ENCODE measurements around the gene COL9A1.

Gene COL9A1

GRCh38 chr6:70274338-70274737 is 28.5 kb downstream of the COL9A1 start:
- Histone ChIP-seq H3K9me3 (replicated peaks; ENCODE audit: insufficient read depth, low read length) (no peaks in the 10 kb centered on the region), H4K20me1 (ENCODE audit: insufficient read depth, low read length) (no peaks in the 10 kb centered on the region), H3F3A (ENCODE audit: insufficient read depth, low read length) (no peaks in the 10 kb centered on the region), H3K4me3 (ENCODE audit: low read length) (no peak overlapping the region), H3K4me1 (ENCODE audit: low read length) (no peaks in the 10 kb centered on the region), H3K79me2 (ENCODE audit: low read length) (no peaks in the 10 kb centered on the region), H2AFZ (ENCODE audit: low read length) (no peak overlapping the region), H3K4me2 (ENCODE audit: low read depth, low read length) (no peak overlapping the region), H3K27ac (ENCODE audit: low read length) (no peak overlapping the region), H3K9me2 (replicated peaks; ENCODE audit: insufficient read depth, low read length) (no peaks in the 10 kb centered on the region), H3K9ac (ENCODE audit: low read length) (no peak overlapping the region), H3K36me3 (replicated peaks; ENCODE audit: insufficient read depth, low read length) (no peaks in the 10 kb centered on the region), H3K27me3 (replicated peaks; ENCODE audit: insufficient read depth, low read length) (no peaks in the 10 kb centered on the region)
- DNase-seq = no peak
- TF ChIP-seq, protein P1, sequence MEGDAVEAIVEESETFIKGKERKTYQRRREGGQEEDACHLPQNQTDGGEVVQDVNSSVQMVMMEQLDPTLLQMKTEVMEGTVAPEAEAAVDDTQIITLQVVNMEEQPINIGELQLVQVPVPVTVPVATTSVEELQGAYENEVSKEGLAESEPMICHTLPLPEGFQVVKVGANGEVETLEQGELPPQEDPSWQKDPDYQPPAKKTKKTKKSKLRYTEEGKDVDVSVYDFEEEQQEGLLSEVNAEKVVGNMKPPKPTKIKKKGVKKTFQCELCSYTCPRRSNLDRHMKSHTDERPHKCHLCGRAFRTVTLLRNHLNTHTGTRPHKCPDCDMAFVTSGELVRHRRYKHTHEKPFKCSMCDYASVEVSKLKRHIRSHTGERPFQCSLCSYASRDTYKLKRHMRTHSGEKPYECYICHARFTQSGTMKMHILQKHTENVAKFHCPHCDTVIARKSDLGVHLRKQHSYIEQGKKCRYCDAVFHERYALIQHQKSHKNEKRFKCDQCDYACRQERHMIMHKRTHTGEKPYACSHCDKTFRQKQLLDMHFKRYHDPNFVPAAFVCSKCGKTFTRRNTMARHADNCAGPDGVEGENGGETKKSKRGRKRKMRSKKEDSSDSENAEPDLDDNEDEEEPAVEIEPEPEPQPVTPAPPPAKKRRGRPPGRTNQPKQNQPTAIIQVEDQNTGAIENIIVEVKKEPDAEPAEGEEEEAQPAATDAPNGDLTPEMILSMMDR (IDR thresholded peaks at IDR 0.05; ENCODE audit: low read length) = no peak
- TF ChIP-seq EZH2 (optimal IDR thresholded peaks at IDR 0.05; ENCODE audit: low read depth, low read length) = no peak
- no peak for TF ChIP-seq EZH2phosphoT487 (IDR thresholded peaks at IDR 0.05; ENCODE audit: low read length)

- H3K27me3 ChIP-seq (replicated peaks; ENCODE audit: insufficient read depth, low read length) = no peaks in the 10 kb centered on the region
- no peaks in the 10 kb centered on the region for H3K4me1 ChIP-seq (ENCODE audit: low read length)
- no peak overlapping the region for H3K27ac ChIP-seq (ENCODE audit: low read length)
- no peaks in the 10 kb centered on the region for H4K20me1 ChIP-seq (ENCODE audit: insufficient read depth, low read length)
- no peaks in the 10 kb centered on the region for H3F3A ChIP-seq (ENCODE audit: insufficient read depth, low read length)
- H2AFZ ChIP-seq (ENCODE audit: low read length) = no peak overlapping the region
- no peaks in the 10 kb centered on the region for H3K79me2 ChIP-seq (ENCODE audit: low read length)
- H3K9ac ChIP-seq (ENCODE audit: low read length) = no peak overlapping the region
- TF ChIP-seq, protein P1 (IDR thresholded peaks at IDR 0.05; ENCODE audit: low read length) = no peak
- no peak for TF ChIP-seq EZH2phosphoT487 (IDR thresholded peaks at IDR 0.05; ENCODE audit: low read length)
- TF ChIP-seq EZH2 (optimal IDR thresholded peaks at IDR 0.05; ENCODE audit: low read depth, low read length) = no peak
- no peak overlapping the region for H3K4me2 ChIP-seq (ENCODE audit: low read depth, low read length)
- H3K9me2 ChIP-seq (replicated peaks; ENCODE audit: insufficient read depth, low read length) = no peaks in the 10 kb centered on the region
- no peaks in the 10 kb centered on the region for H3K36me3 ChIP-seq (replicated peaks; ENCODE audit: insufficient read depth, low read length)
- H3K9me3 ChIP-seq (replicated peaks; ENCODE audit: insufficient read depth, low read length) = no peaks in the 10 kb centered on the region
- DNase-seq = no peak
- no peak overlapping the region for H3K4me3 ChIP-seq (ENCODE audit: low read length)
Observed at GRCh38 chr6:70272071-70272470, 30.8 kb downstream of the COL9A1 start.

- H3K9me3 ChIP-seq (replicated peaks; ENCODE audit: insufficient read depth, low read length) = no peaks in the 10 kb centered on the region
- no peaks in the 10 kb centered on the region for H3K4me1 ChIP-seq (ENCODE audit: low read length)
- H3K4me3 ChIP-seq (ENCODE audit: low read length) = no peak overlapping the region
- H3K4me2 ChIP-seq (ENCODE audit: low read depth, low read length) = no peak overlapping the region
- H3K79me2 ChIP-seq (ENCODE audit: low read length) = no peaks in the 10 kb centered on the region
- H3K27ac ChIP-seq (ENCODE audit: low read length) = no peak overlapping the region
- H2AFZ ChIP-seq (ENCODE audit: low read length) = no peak overlapping the region
- H4K20me1 ChIP-seq (ENCODE audit: insufficient read depth, low read length) = no peaks in the 10 kb centered on the region
- H3K9me2 ChIP-seq (replicated peaks; ENCODE audit: insufficient read depth, low read length) = no peaks in the 10 kb centered on the region
- no peak for DNase-seq
- no peaks in the 10 kb centered on the region for H3K36me3 ChIP-seq (replicated peaks; ENCODE audit: insufficient read depth, low read length)
- TF ChIP-seq, protein P1 (IDR thresholded peaks at IDR 0.05; ENCODE audit: low read length) = no peak
- TF ChIP-seq EZH2phosphoT487 (IDR thresholded peaks at IDR 0.05; ENCODE audit: low read length) (no peak), EZH2 (optimal IDR thresholded peaks at IDR 0.05; ENCODE audit: low read depth, low read length) (no peak)
- no peak overlapping the region for H3K9ac ChIP-seq (ENCODE audit: low read length)
- no peaks in the 10 kb centered on the region for H3K27me3 ChIP-seq (replicated peaks; ENCODE audit: insufficient read depth, low read length)
- H3F3A ChIP-seq (ENCODE audit: insufficient read depth, low read length) = no peaks in the 10 kb centered on the region
Observed at GRCh38 chr6:70270287-70271005, 32.4 kb downstream of the COL9A1 start.
